Putamen (tissue), 1 donor: ENCODE data around the gene F12.
"Not testable (repeated sequence)": the region's sequence is repeated elsewhere in the genome, so short reads cannot be mapped to it uniquely, and the experiment has no call there.

Experiments used
- DNase-seq: peaks from one replicate; pipeline ENCODE4 v3.0.0-alpha.2; 2016; ENCODE audit warnings: low spot score

F12 gene

GRCh38 chr5:177367981-177368868 lies 41.1 kb downstream of the F12 start:
- no peak for DNase-seq

- no peak for DNase-seq
Observed at GRCh38 chr5:177367323-177367848, 42.0 kb downstream of the F12 start.

- DNase-seq: no peak
Observed at GRCh38 chr5:177366528-177367322, 42.6 kb downstream of the F12 start.

GRCh38 chr5:177365845-177366527 lies 43.4 kb downstream of the F12 start:
- no peak for DNase-seq

- no peak for DNase-seq
Observed at GRCh38 chr5:177364159-177364962, 45.0 kb downstream of the F12 start.

GRCh38 chr5:177363565-177363964 lies 45.8 kb downstream of the F12 start:
- DNase-seq: no peak

- DNase-seq: peak; percentile 75
Observed at GRCh38 chr5:177362610-177363507, 46.5 kb downstream of the F12 start.

- no peak for DNase-seq
Observed at GRCh38 chr5:177362292-177362609, 47.1 kb downstream of the F12 start.

GRCh38 chr5:177361418-177362291 lies 47.7 kb downstream of the F12 start:
- peak; percentile 69 for DNase-seq

GRCh38 chr5:177360740-177361139 lies 48.6 kb downstream of the F12 start:
- not testable (repeated sequence) for DNase-seq

- DNase-seq: no peak
Observed at GRCh38 chr5:177359860-177360259, 49.5 kb downstream of the F12 start.

- DNase-seq: no peak
Observed at GRCh38 chr5:177359451-177359851, 49.9 kb downstream of the F12 start.

- no peak for DNase-seq
Observed at GRCh38 chr5:177358370-177358819, 51.0 kb downstream of the F12 start.

GRCh38 chr5:177357459-177358351 lies 51.7 kb downstream of the F12 start, which contains the start of gene RGS14:
TSS of gene RGS14 (plus strand) at chr5:177357924. CDS start at chr5:177358025, 101 bp downstream.
- DNase-seq: no peak

GRCh38 chr5:177357146-177357458 lies 52.3 kb downstream of the F12 start:
- no peak for DNase-seq

- DNase-seq: no peak
Observed at GRCh38 chr5:177356746-177357145, 52.6 kb downstream of the F12 start.

- no peak for DNase-seq
Observed at GRCh38 chr5:177355868-177356168, 53.5 kb downstream of the F12 start.

GRCh38 chr5:177355162-177355867 lies 54.0 kb downstream of the F12 start:
- no peak for DNase-seq
